Stimulated activated CD4-positive, alpha-beta T cell treated with anti-CD3 and anti-CD28 coated beads, Interleukin-4, amount 100 ng/mL, for 48 hours (primary cell): ENCODE data around the gene ABCA4.

Source experiments
- DNase-seq, 2 donors: peaks; one replicate each; pipeline ENCODE4 v3.0.0-alpha.2; 2020; ENCODE audit warnings: low read depth in 2 of 2

ABCA4 gene

DNA sequence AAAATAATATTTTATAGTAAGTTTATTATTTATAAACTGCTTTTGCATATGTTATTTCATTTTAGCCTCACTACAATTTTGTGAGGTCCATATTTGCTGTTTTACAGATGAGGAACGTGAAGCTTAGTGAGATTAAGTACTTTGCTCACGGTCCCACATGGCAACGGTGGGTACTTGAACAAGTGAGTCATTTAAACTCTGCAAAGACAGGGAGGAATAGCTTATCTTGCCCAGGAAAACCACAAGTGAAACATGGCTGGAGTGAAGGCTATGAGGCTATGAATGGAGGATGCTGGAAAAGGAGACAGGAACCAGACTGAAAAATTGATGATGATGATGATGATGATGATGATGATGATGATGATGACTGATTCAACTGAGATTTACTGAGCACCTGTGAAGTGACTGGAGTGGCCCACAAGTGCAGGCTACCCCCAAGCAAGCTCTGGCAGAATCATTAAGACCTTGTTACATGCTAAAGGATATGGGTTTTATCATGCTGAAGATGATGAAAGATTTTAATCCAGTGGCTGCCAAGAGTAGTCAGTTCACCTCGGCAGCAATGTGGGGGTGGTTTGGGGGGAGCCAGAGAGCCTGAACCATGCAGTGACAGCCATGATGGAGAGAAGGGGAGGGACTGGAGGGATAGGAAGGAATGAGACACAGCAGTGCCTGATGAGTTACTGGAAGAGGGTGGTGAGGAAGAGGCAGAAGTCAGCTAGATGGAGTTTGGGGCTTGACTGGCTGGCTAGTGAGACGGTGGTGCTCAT, 1.4 kb upstream of the ABCA4 start:
- no peak for DNase-seq

DNA sequence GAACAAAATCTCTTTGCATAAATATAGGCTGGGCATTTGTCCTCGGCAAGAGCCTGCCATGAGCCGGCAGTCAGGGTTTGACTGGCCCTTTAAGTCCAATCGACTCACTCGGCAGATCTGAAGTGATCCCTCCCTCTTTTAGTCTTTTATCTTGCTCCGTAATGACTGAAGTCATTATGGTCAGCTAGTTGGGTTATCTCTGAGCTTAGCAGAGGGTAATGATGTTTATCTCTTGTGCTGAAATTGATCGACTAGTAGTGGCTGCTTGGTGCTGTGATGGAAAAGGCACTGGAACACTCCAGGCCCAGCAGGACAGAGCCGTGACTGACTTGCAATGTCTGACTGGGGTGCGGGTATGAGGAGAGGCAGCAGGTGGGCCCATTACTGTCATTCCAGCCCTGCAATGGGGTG, 468 bp upstream of the ABCA4 start:
- DNase-seq, result no peak

- DNase-seq, result no peak
Observed at GRCh38 chr1:94120570-94120901, 412 bp downstream of the ABCA4 start.

- no peak for DNase-seq
Observed at GRCh38 chr1:94119796-94120569, 965 bp downstream of the ABCA4 start.

- DNase-seq, result no peak
Observed at GRCh38 chr1:94119306-94119705, 1.6 kb downstream of the ABCA4 start.

DNA sequence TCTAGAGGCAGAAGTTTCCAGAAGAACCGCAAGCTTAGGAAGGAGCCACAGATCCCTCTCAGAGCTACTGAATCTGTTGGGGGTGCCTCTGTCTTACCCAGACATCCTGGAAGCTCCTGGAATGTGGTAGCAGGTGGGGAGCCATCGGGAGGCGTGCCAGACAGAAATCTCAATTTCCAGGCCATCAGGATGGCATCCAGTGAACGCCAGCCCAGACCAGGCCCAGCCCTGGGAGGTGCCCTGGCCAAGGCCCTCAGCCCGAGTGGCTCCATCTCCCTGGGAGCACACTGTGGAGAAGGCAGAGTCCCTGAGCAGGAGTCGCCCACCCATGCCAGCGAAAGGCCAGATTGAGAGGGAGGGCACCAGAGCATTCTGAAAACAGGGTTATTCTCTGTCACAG, 2.5 kb downstream of the ABCA4 start:
- DNase-seq, result no peak

DNA sequence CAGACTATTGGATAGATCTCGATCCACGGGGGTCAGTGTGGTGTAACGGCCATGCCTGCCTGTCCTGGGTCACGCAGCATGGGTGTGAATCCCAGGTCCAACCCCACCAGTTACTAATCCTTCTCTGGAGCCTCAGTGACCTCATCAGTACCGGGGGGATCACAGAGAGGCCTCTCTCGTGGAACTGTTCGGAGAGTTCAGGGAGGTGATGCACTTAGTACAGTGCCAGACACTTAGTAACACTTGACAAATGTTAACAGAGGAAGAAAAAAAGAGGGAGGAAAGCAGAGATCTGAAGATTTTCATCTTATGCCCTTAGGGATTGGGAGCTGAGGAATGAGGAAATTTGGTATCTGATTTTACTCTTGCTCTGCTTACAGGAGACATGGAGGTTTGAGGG, 2.9 kb downstream of the ABCA4 start:
- no peak for DNase-seq

GRCh38 chr1:94117259-94117851, 3.6 kb downstream of the ABCA4 start:
- DNase-seq, result no peak

GRCh38 chr1:94115900-94116436, 5.0 kb downstream of the ABCA4 start:
- DNase-seq, result no peak

DNA sequence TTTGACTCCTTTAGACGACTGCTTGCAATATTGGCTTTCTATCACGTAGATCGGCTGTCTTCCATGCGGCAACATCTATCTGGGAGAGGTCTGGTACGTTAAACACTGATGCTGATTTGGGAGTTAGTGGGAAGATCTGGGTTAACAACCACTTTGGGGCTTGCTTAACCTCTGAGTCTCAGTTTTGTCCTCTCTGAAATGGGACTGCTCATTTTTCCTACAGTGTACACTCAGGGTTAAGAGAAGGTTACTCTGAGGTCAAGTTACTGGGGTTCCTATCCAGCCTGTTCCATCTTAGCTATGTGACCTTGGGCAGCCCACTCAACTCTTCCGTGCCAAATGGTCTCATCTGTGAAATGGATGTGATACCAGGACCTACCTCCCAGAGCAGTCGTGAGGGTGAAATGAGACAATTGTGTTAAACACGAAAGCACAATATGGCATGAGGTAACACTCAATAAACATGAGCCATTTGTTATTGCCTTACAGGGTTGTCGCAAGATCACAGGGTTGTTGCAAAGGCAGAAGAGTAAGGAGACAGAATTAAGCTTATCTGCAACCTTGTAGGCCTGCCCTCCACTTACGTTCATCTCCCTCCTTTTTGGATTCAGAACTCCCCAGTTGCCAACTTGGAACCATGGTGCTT, 5.6 kb downstream of the ABCA4 start:
- DNase-seq, result no peak

DNA sequence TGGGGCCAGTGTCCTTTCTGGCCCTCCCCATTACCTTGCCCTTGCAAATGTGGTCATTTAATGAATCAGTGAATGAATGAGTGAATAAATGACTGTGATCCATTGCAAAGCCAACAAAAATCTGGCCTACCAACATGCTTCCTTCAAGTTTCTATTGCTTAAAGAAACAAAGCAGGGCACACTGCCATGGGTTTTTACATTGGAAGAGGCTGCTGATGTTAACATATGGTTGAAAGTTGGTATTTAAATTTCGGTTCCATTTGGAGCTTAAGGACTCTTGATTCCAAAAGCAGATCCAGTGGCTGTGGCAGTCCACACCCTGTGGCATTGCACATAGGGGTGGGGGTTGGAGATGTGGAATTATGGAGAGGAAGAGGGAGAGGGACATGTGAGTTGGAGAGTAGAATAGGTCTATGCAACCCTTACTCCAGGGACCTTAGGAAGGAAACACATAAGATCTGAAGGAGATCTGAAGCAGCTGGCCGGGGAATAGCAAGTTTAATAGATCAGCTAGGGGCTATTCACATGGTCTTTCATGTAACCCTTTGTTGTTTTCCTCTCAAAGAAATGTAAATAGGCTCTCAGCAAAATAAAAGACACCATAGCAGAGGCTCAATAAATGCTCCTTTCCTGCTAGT, 7.2 kb downstream of the ABCA4 start:
- no peak for DNase-seq

GRCh38 chr1:94111879-94112278, 9.1 kb downstream of the ABCA4 start:
- DNase-seq, result no peak

DNA sequence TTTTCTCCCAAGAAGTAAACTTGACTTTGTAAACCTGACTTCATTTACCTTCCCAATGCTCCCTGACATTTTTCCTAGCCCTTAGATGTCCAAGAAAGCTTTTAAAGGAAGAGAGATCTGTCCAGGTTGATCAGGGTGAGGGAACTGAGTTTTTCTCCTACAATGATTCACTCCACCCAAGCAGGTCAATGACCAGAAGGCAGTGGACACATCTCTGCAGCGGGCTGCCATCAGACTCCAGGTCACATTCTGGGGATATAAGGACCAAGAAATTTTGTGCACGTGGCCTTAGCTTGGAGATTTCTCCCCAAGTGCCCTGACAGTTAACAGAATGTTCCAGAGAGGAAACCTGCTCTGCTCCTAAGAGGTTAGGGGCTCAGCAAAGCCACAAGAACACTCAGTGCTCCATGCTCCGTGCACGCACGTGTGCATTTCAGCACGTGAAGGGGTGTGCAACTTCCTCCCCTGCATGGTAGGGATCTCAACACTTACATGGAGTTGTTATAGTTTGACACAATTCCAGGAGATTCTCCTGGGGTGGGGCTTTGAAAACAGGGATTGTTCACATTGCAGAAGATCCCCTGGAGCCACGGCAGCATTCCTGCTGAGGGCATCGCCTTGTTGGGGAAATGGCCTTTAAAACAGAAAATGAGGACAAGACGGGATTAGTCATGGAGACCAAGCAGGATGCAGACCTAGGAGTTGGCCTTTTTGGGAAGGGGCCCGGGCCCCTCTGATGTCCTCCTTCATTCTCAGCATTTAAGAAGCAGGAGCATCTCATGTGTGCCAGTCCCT, 9.8 kb downstream of the ABCA4 start:
- DNase-seq, result no peak

DNA sequence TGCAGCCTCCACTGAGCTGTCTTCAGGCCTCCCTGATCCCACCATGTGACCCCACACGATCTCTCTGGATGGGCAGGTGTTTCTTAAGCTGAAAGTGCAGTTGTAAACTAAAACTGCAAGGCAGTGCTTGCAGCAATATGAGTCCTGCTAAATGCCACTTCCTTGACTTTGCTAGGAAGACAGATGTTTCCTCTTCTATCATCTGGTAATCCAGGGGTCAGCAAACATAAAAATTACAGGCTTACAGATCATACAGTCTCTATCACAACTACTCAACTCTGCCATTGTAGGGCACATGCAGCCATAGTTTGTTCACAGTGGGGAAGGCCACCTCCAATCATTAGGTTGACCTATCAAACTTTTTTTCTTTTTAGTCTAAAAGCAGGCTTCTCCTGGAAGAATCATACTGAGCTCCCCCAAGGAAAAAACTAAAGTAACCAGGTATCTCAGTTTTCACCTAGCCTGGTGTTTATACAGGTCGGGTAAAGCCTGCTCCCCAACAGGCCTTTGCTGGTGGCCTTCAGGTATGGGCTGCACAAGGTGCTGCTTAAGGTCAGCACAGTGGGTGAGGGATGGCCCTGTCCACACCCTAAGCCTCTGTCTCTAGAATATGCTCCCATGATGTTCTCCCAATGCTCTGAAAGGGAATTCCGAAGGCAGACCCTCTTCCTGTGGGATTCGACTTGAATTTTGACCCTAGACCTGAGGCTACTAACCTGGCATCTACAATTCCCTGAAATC, 10.8 kb downstream of the ABCA4 start:
- DNase-seq, result no peak

DNA sequence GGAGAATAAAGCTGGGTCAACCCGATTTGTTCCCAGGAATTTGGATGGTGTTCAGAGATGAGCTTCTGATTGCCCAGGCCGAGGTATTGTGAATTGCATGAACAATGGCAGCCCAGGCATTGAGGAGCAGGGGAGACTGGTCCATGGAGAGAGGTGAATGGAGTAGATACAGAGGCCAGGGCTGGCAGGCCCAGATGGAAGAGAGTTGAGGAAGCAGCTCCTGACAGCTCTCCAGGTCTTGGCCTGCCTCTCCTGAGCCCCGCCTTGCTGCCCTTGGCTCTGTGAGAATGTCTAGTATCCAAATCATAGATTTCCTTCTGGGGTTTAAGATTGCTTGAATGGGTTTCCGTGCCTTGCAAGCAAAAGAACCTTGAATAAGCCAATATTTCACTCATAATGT, 11.5 kb downstream of the ABCA4 start:
- DNase-seq, result no peak

GRCh38 chr1:94107141-94107540, 13.8 kb downstream of the ABCA4 start:
- no peak for DNase-seq

DNA sequence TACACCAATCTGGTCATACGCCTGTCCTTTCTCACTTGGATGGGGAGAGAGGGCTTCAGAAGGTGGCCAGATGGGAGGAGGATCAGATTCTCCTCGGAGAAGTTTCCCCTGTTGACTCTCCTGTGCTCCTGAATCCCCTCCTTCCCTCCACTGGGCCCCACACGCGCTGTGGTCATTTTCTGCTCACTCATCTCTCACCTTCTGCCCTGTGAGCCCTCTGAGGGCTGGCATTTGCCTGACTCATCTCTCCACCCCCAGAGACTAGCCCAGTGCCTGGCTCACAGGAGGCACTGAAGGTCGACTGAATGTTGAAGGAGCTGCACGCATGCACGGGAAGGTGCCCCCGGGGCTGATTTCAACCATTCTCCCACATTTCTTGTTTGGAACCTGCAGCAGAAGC, 14.2 kb downstream of the ABCA4 start:
- no peak for DNase-seq

DNA sequence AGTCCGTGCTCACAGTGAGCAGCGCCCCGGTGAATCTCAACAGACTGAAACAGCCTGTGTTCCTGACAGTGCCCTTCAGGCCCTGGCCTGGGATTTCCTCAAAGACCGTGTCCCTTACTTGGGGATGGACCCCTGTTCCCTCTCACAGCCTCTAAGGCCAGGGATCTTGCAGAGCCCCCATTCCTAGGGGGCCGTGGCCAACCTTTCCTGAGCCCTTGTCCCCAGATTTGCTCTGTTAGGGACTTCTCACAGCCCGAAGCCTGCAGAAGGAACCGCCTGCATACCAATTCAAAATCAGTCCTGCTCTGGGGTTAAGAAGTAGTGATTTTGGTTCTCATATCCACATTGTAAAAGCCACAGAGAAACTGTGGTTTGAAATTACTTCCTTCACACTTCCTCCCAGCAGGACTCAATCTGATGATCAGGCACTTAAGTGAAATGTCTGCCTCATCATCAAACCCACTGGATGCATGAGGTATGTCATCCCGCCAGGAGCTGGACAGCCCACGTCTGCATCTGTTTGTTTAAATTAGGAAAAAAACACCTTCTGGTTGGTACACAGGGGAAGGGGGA, 14.9 kb downstream of the ABCA4 start:
- DNase-seq, result no peak

GRCh38 chr1:94105581-94105952, 15.4 kb downstream of the ABCA4 start:
- DNase-seq, result no peak
